ENCODE data around the gene GNG7. TPM values are rescaled to one million over a fixed set of nuclear protein-coding genes. Genes with fewer than 3 reads are reported as not detected.

GNG7 gene
- polyA plus RNA-seq, 1 experiment: 0.57 TPM

GRCh38 chr19:2732157-2732725, 29.7 kb upstream of the GNG7 start:
- no peak for DNase-seq (ENCODE audit: low read depth, low spot score)
- peaks cover 10% of the 10 kb centered on the region for H3K9me3 ChIP-seq (ENCODE audit: control insufficient read depth, insufficient read depth, low read length)
- CTCF ChIA-PET: no interaction called here
- no peak overlapping the region for H3K27ac ChIP-seq (ENCODE audit: low read depth, low read length)
- TF ChIP-seq CTCF (IDR thresholded peaks at IDR 0.05; ENCODE audit: low read depth, low read length): no peak
- H3K27me3 ChIP-seq (ENCODE audit: control insufficient read depth, insufficient read depth, low read length): no peaks in the 10 kb centered on the region
- no peak overlapping the region for H3K4me3 ChIP-seq (ENCODE audit: low read depth, low read length)
- POLR2A ChIA-PET: no interaction called here

GRCh38 chr19:2731181-2731995, 28.9 kb upstream of the GNG7 start:
- CTCF ChIA-PET: no interaction called here
- no peak overlapping the region for H3K4me3 ChIP-seq (ENCODE audit: low read depth, low read length)
- DNase-seq (ENCODE audit: low read depth, low spot score): no peak
- no peaks in the 10 kb centered on the region for H3K27me3 ChIP-seq (ENCODE audit: control insufficient read depth, insufficient read depth, low read length)
- POLR2A ChIA-PET: no interaction called here
- H3K9me3 ChIP-seq (ENCODE audit: control insufficient read depth, insufficient read depth, low read length): peaks cover 3% of the 10 kb centered on the region; the same call in 1 of the 2 replicates
- TF ChIP-seq CTCF (IDR thresholded peaks at IDR 0.05; ENCODE audit: low read depth, low read length): no peak
- no peak overlapping the region for H3K27ac ChIP-seq (ENCODE audit: low read depth, low read length)

GRCh38 chr19:2729943-2730818, 27.7 kb upstream of the GNG7 start:
- CTCF ChIA-PET: no interaction called here

GRCh38 chr19:2728783-2729387, 26.4 kb upstream of the GNG7 start:
- no peaks in the 10 kb centered on the region; the same call in 1 of the 2 replicates for H3K9me3 ChIP-seq (ENCODE audit: control insufficient read depth, insufficient read depth, low read length)
- no peaks in the 10 kb centered on the region for H3K27me3 ChIP-seq (ENCODE audit: control insufficient read depth, insufficient read depth, low read length)
- no peak for DNase-seq (ENCODE audit: low read depth, low spot score)
- ChIA-PET POLR2A (no interaction called here), CTCF (no interaction called here)
- H3K27ac ChIP-seq (ENCODE audit: low read depth, low read length): no peak overlapping the region
- no peak for TF ChIP-seq CTCF (IDR thresholded peaks at IDR 0.05; ENCODE audit: low read depth, low read length)
- no peak overlapping the region for H3K4me3 ChIP-seq (ENCODE audit: low read depth, low read length)

More at GRCh38 chr19:2729943-2730818, 27.7 kb upstream of the GNG7 start:
- no peak for TF ChIP-seq CTCF (IDR thresholded peaks at IDR 0.05; ENCODE audit: low read depth, low read length)
- Histone ChIP-seq H3K27ac (ENCODE audit: low read depth, low read length) (no peak overlapping the region), H3K9me3 (ENCODE audit: control insufficient read depth, insufficient read depth, low read length) (no peaks in the 10 kb centered on the region; the same call in 1 of the 2 replicates), H3K27me3 (ENCODE audit: control insufficient read depth, insufficient read depth, low read length) (no peaks in the 10 kb centered on the region), H3K4me3 (ENCODE audit: low read depth, low read length) (no peak overlapping the region)
- DNase-seq (ENCODE audit: low read depth, low spot score): no peak
- POLR2A ChIA-PET: no interaction called here
